ENCODE data around the gene GUCD1.
"Not testable (repeated sequence)": the region's sequence is repeated elsewhere in the genome, so short reads cannot be mapped to it uniquely, and the experiment has no call there.

Gene GUCD1

DNA sequence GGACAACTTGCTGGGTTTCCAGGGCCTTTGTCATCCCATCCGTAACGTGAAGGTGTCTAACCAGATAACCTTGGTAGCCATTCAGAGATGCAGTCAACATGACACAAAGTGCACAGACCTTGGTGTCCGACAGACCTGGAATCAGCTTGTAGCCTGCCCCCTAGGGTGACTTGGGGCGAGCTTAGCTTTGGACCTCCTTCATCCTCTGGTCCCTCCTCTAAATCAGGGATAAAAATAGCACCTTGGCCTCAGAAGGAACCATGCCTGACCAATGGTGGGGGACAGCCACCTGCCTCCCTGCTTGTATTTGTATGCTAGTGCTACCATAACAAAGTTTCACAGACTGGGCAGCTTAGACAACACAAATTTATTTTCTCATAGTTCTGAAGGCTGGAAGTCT lies 4.5 kb upstream of the GUCD1 start:
- Histone ChIP-seq H2AFZ (ENCODE audit: low read length, unreplicated experiment) (no peak overlapping the region), H3K79me2 (ENCODE audit: control insufficient read depth, insufficient read depth, low read length, unreplicated experiment) (peaks cover 73% of the 10 kb centered on the region), H3K27me3 (ENCODE audit: insufficient read depth, low read length) (no peaks in the 10 kb centered on the region), H3K4me1 (ENCODE audit: control insufficient read depth, insufficient read depth, low read length, unreplicated experiment) (peaks cover 4% of the 10 kb centered on the region), H3K4me3 (ENCODE audit: low read depth, low read length) (no peak overlapping the region), H3K27ac (ENCODE audit: low read depth, low read length) (no peak overlapping the region), H3K36me3 (ENCODE audit: insufficient read depth, low read length) (peaks cover 8% of the 10 kb centered on the region; the same call in 1 of the 2 replicates)

DNA sequence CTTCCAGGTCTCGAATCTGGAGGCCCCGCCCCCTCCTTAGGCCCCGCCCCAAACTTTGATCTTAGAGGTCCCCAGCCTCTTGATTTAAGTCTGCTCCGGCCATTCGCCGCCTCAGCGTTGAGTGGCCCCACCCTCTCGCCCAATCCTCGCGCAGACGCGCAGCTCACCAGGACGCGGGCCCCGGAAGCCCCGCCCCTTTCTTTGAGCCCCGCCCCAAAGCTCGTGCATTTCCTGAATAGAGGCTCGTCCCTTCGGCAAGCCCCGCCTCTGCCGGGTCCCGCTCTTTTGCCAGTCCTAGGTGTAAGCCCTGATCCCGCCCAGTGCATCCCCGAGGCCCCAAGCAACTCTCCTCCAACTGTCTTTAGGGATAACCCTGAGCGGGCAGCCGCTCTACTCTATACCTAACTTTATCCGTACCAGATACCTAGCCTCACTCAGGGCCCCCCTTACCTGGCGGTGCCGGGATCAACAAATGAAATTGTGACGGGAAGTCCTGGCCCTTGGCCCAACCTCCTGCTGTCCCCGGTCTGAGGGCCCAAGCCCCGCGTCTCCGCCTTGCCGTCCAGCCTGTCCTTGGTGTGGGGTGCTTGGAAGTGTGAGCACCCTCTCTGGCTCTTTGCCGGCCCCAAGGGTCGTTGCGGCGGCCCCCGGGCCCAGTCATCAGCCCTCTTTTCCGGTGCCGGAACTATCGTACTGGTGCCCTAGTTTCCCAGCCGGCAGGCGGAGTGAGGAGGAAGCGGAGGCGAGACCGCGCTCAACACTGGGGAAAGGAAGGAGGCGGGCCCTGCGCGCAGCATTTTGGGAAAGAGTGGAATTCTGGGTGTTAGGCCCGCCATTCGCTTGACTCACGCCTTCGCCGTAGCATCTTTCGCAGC lies 464 bp upstream of the GUCD1 start, which contains the start of gene SNRPD3:
SNRPD3 (plus strand) TSS at position 835 of the 875 bp plus-strand sequence. CDS start 1,676 bp downstream, outside the sequence.
- H3K4me3 ChIP-seq (ENCODE audit: low read depth, low read length): peak within 1 kb of the TSS; percentile 96
- peak within 1 kb of the TSS; percentile 89 for H2AFZ ChIP-seq (ENCODE audit: low read length, unreplicated experiment)
- H3K27me3 ChIP-seq (ENCODE audit: insufficient read depth, low read length): no peaks in the 10 kb centered on the region
- peaks cover 17% of the 10 kb centered on the region for H3K4me1 ChIP-seq (ENCODE audit: control insufficient read depth, insufficient read depth, low read length, unreplicated experiment)
- H3K36me3 ChIP-seq (ENCODE audit: insufficient read depth, low read length): peaks cover 8% of the 10 kb centered on the region; the same call in 1 of the 2 replicates
- peaks cover 81% of the 10 kb centered on the region for H3K79me2 ChIP-seq (ENCODE audit: control insufficient read depth, insufficient read depth, low read length, unreplicated experiment)
- H3K27ac ChIP-seq (ENCODE audit: low read depth, low read length): peak within 1 kb of the TSS; percentile 91

DNA sequence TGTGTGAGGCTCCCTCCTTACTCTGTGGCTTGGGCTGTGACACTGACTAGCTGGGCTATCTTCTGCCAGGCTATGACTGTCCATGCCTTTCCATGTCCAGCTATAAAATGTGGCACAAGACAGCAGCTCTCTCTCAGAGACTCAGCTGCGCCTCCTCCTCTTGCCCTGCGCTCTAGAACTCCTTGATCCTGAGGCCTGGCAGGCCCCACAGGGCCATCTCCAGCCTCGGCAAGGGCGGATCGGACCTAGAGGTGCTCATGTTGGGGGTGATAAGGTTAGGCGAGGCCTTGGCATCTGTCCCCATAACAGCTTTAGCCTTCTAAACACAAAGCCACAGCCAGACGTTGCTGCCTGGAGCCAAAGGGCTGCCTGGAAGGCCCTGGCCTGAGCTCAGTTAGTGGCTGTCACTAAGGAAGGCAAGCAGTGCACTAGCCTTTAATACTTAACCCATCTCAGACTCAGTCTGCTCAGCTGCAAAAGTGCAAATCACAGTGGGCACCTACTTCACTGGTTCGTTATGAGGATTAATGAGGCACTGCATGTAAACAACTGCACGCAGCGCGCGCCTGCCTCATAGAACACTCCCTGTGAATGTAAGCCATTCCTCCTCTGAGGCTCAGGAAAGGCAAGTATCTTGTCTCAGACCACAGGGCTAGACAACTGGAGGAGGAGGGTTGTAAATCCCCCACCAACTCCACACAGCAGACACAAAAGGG lies 1.2 kb downstream of the GUCD1 start:
- Histone ChIP-seq H3K4me1 (ENCODE audit: control insufficient read depth, insufficient read depth, low read length, unreplicated experiment) (peaks cover 21% of the 10 kb centered on the region), H3K36me3 (ENCODE audit: insufficient read depth, low read length) (peaks cover 5% of the 10 kb centered on the region; the same call in 1 of the 2 replicates), H3K27ac (ENCODE audit: low read depth, low read length) (peak overlapping the region; percentile 63; the same call in 1 of the 2 replicates)

DNA sequence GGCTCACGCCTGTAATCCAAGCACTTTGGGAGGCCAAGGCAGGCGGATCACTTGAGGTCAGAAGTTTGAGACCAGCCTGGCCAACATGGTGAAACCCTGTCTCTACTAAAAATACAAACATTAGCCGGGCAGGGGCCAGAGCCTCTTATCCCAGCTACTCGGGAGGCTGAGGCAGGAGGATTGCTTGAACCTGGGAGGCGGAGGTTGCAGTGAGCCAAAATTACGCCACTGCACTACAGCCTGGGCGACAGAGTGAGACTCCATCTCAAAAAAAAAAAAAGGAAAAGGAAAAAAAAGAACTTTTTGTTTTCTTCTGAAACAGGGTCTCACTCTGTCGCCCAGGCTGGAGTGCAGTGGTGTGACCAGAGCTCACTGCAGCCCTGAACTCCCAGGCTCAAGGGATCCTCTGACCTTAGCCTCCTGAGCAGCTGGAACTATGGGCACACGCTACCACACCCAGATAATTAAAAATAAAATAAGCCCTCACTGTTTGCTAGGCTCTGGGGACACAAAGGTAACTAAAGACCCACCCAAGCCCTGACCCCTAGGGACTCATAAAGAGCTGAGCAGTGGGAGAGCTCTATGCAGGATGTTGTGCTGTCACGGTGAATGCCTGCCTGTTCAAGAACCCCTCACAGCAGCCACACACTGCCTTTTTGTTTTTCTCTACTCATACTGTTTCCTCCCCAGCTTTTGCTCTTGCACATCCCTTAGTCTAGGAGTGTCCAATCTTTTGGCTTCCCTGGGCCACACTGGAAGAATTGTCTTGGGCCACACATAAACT lies 2.2 kb downstream of the GUCD1 start:
- Histone ChIP-seq H3K4me1 (ENCODE audit: control insufficient read depth, insufficient read depth, low read length, unreplicated experiment) (peaks cover 21% of the 10 kb centered on the region), H3K79me2 (ENCODE audit: control insufficient read depth, insufficient read depth, low read length, unreplicated experiment) (peaks cover 73% of the 10 kb centered on the region), H3K4me3 (ENCODE audit: low read depth, low read length) (peak overlapping the region; percentile 96)
- not testable (repeated sequence) for H3K27me3 ChIP-seq (ENCODE audit: insufficient read depth, low read length); H3K36me3 ChIP-seq (ENCODE audit: insufficient read depth, low read length); H3K27ac ChIP-seq (ENCODE audit: low read depth, low read length); H2AFZ ChIP-seq (ENCODE audit: low read length, unreplicated experiment)

More for the DNA sequence above, 1.2 kb downstream of the GUCD1 start:
- no peak overlapping the region for H2AFZ ChIP-seq (ENCODE audit: low read length, unreplicated experiment)
- no peaks in the 10 kb centered on the region for H3K27me3 ChIP-seq (ENCODE audit: insufficient read depth, low read length)
- peak overlapping the region; percentile 96 for H3K4me3 ChIP-seq (ENCODE audit: low read depth, low read length)
- peaks cover 83% of the 10 kb centered on the region for H3K79me2 ChIP-seq (ENCODE audit: control insufficient read depth, insufficient read depth, low read length, unreplicated experiment)

DNA sequence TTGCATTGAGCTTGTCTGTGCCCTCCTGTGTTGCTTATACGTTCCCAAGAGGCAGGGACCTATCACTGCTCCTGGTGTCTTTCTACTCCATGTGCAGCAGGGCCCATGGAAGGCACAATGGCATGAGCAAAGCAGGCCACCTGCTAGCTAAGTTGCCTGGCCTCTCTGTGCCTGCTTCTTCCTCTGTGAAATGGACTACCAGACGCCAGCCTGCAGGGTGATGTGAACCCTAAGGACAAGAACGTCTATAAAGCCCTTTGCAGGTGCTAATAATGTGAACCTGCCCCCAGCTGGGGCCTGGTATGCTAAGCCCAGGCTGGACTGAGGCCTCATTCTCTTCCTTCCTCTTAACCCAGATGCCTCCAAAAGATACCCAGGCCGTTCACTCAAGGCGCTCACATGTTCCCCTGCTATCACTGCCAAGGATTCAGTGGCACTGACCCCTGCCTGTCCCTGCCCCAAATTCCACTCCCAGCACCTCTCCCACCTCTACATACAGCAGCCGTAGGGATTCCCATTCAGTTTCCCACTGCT lies 4.0 kb downstream of the GUCD1 start:
- H3K79me2 ChIP-seq (ENCODE audit: control insufficient read depth, insufficient read depth, low read length, unreplicated experiment): peaks cover 56% of the 10 kb centered on the region
- H3K27ac ChIP-seq (ENCODE audit: low read depth, low read length): no peak overlapping the region
- no peaks in the 10 kb centered on the region for H3K36me3 ChIP-seq (ENCODE audit: insufficient read depth, low read length)

DNA sequence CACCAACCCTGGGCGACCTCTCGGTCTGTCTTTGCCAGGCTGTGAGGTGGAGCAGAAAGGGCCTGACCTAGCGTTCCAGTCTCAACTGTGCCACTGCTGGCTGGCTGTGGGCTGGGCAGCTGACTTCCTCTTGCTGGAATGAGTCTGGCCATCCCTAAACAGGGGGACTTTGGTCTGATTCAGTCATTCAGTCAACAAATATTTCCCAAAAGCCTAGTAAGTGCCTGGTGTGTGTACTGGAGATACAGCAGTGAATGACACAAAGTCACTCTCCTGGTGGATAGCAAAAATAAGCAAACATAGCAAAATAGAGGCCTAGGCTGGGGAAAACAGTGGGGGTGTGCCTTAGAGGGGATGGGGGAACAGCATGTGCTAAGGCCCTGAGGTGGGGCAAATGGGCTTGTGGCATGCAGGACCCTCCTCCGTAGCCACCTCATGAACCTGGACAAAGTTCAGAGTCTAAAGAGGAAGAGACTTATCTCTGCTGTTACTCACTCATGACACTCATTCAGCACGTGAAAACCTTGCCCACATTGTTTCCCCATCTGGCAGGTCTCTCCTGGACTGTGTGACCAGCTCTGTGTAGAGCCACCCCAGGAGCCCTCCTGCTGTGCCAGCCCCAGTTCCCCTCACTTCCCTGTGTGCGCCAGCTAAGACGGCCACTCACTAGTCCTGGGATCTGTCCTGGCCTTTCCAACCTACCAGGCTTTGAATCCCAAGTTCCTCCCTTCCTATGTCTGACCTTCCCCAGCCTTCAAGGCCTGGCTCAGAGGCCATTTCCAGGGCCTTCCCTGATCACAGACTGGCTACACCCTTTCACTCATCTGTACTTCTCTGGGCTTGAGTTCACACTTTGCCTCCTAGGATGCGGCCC lies 4.7 kb downstream of the GUCD1 start:
- Histone ChIP-seq H3K4me3 (ENCODE audit: low read depth, low read length) (no peak overlapping the region), H3K4me1 (ENCODE audit: control insufficient read depth, insufficient read depth, low read length, unreplicated experiment) (peaks cover 24% of the 10 kb centered on the region), H2AFZ (ENCODE audit: low read length, unreplicated experiment) (no peak overlapping the region), H3K36me3 (ENCODE audit: insufficient read depth, low read length) (no peaks in the 10 kb centered on the region), H3K79me2 (ENCODE audit: control insufficient read depth, insufficient read depth, low read length, unreplicated experiment) (peaks cover 54% of the 10 kb centered on the region), H3K27ac (ENCODE audit: low read depth, low read length) (no peak overlapping the region; the same call in 1 of the 2 replicates), H3K27me3 (ENCODE audit: insufficient read depth, low read length) (no peaks in the 10 kb centered on the region)

More for the DNA sequence above, 4.0 kb downstream of the GUCD1 start:
- Histone ChIP-seq H3K4me1 (ENCODE audit: control insufficient read depth, insufficient read depth, low read length, unreplicated experiment) (peaks cover 21% of the 10 kb centered on the region), H3K4me3 (ENCODE audit: low read depth, low read length) (no peak overlapping the region), H2AFZ (ENCODE audit: low read length, unreplicated experiment) (no peak overlapping the region), H3K27me3 (ENCODE audit: insufficient read depth, low read length) (no peaks in the 10 kb centered on the region)

DNA sequence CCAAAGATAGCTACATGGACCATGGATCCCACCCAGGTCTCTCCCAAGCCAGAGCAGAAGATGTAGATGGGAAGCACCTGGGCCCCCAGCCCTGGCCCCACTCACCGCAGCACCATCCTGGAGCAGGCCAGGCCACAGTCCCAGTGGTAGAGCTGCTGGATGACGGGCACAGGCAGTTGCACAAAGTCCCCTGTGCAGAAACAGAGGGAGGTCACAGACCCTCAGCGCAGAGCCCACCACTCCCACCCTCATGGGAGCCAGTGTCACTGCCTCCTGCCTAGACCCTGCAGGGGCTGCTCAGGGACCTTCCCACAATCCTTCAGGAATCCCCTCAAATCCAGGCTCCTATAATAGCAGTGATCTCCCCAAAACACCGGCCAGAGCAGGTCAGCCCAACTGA lies 6.1 kb downstream of the GUCD1 start:
- H3K27ac ChIP-seq (ENCODE audit: low read depth, low read length): no peak overlapping the region
- H3K27me3 ChIP-seq (ENCODE audit: insufficient read depth, low read length): no peaks in the 10 kb centered on the region
- H3K79me2 ChIP-seq (ENCODE audit: control insufficient read depth, insufficient read depth, low read length, unreplicated experiment): peaks cover 44% of the 10 kb centered on the region
- H2AFZ ChIP-seq (ENCODE audit: low read length, unreplicated experiment): no peak overlapping the region
- peaks cover 30% of the 10 kb centered on the region for H3K4me1 ChIP-seq (ENCODE audit: control insufficient read depth, insufficient read depth, low read length, unreplicated experiment)
- H3K4me3 ChIP-seq (ENCODE audit: low read depth, low read length): no peak overlapping the region
- no peaks in the 10 kb centered on the region for H3K36me3 ChIP-seq (ENCODE audit: insufficient read depth, low read length)

DNA sequence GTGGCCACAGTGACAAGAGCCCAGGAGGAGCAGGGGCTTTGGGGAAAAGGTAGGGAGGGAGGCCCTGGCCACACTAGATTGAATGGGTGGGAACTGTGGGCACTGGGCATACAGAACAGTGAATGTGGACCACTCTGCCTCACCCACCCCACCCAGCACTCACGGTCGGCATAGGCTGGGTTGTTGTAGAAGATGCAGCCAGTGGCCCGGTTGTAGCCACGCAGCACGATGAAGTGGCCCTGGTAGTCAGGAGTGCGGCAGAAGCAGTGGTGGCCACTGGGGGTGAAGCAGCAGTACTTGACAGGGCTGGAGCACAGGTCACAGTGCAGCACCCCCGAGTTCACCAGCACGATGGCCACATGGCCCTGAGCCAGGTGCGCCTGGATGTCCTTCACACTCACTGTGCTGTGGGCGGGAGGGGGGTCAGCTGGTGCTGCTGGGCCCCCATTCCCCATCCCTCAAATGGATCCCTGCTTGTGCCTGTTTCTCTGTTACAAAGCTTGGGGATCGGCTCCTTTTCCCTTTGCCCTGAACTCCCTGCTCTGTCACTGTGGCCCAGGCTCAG lies 11.2 kb downstream of the GUCD1 start:
- no peaks in the 10 kb centered on the region for H3K79me2 ChIP-seq (ENCODE audit: control insufficient read depth, insufficient read depth, low read length, unreplicated experiment)
- H3K36me3 ChIP-seq (ENCODE audit: insufficient read depth, low read length): no peaks in the 10 kb centered on the region
- H3K4me1 ChIP-seq (ENCODE audit: control insufficient read depth, insufficient read depth, low read length, unreplicated experiment): peaks cover 11% of the 10 kb centered on the region
- H3K27me3 ChIP-seq (ENCODE audit: insufficient read depth, low read length): no peaks in the 10 kb centered on the region
- no peak overlapping the region for H3K4me3 ChIP-seq (ENCODE audit: low read depth, low read length)
- H3K27ac ChIP-seq (ENCODE audit: low read depth, low read length): no peak overlapping the region
- no peak overlapping the region for H2AFZ ChIP-seq (ENCODE audit: low read length, unreplicated experiment)

DNA sequence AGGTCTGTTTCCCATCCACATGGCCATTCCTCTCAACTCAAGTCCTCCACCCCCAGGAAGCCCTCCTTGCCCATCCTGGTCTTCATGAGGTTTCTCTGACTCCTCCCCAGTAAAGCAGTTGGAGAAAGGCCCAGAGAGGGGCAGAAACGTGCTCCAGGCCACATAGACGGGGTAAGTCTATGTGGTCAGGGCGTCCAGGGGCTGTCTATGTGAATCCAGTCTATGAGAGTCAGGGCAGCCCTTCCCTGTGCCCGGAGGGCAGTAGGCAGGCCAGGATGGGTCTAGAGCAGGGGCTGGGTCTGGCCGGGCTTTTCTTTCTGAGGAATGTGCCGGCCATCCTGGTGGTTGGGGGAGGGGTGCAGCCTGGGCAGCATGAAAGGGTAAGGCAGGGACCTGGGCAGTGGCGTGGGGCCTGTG lies 11.7 kb downstream of the GUCD1 start:
- H3K36me3 ChIP-seq (ENCODE audit: insufficient read depth, low read length): no peaks in the 10 kb centered on the region
- no peaks in the 10 kb centered on the region for H3K27me3 ChIP-seq (ENCODE audit: insufficient read depth, low read length)
- no peak overlapping the region for H2AFZ ChIP-seq (ENCODE audit: low read length, unreplicated experiment)
- no peak overlapping the region for H3K4me3 ChIP-seq (ENCODE audit: low read depth, low read length)
- no peak overlapping the region for H3K27ac ChIP-seq (ENCODE audit: low read depth, low read length)
- peaks cover 11% of the 10 kb centered on the region for H3K4me1 ChIP-seq (ENCODE audit: control insufficient read depth, insufficient read depth, low read length, unreplicated experiment)
- H3K79me2 ChIP-seq (ENCODE audit: control insufficient read depth, insufficient read depth, low read length, unreplicated experiment): no peaks in the 10 kb centered on the region
